ENCODE data around the gene NTN3. TPM values are rescaled to one million over a fixed set of nuclear protein-coding genes. Genes with fewer than 3 reads are reported as not detected.

The NTN3 gene
- total RNA-seq, 1 donor from 2014 or later: not detected

- no peak for DNase-seq (ENCODE audit: low spot score)
Observed at GRCh38 chr16:2495041-2495440, 23.9 kb downstream of the NTN3 start.

GRCh38 chr16:2496223-2497115, 25.4 kb downstream of the NTN3 start:
- no peak for DNase-seq (ENCODE audit: low spot score)

- no peak for DNase-seq (ENCODE audit: low spot score)
Observed at GRCh38 chr16:2497116-2497630, 26.1 kb downstream of the NTN3 start.

GRCh38 chr16:2497695-2498484, 26.8 kb downstream of the NTN3 start:
- no peak for DNase-seq (ENCODE audit: low spot score)

- no peak for DNase-seq (ENCODE audit: low spot score)
Observed at GRCh38 chr16:2498531-2499253, 27.6 kb downstream of the NTN3 start.

GRCh38 chr16:2499454-2499853, 28.4 kb downstream of the NTN3 start:
- DNase-seq (ENCODE audit: low spot score): no peak

GRCh38 chr16:2499890-2500429, 28.9 kb downstream of the NTN3 start:
- DNase-seq (ENCODE audit: low spot score): no peak

- no peak for DNase-seq (ENCODE audit: low spot score)
Observed at GRCh38 chr16:2500430-2500917, 29.4 kb downstream of the NTN3 start.

- peak; percentile 94 for DNase-seq (ENCODE audit: low spot score)
Observed at GRCh38 chr16:2500918-2501750, 30.0 kb downstream of the NTN3 start.

GRCh38 chr16:2501946-2502895, 31.1 kb downstream of the NTN3 start:
- DNase-seq (ENCODE audit: low spot score): no peak

GRCh38 chr16:2505695-2506094, 34.6 kb downstream of the NTN3 start:
- no peak for DNase-seq (ENCODE audit: low spot score)

GRCh38 chr16:2507052-2507659, 36.1 kb downstream of the NTN3 start:
- DNase-seq (ENCODE audit: low spot score): no peak

- DNase-seq (ENCODE audit: low spot score): no peak
Observed at GRCh38 chr16:2507665-2508064, 36.6 kb downstream of the NTN3 start.

GRCh38 chr16:2508722-2509400, 37.8 kb downstream of the NTN3 start:
- no peak for DNase-seq (ENCODE audit: low spot score)

GRCh38 chr16:2511128-2511800, 40.2 kb downstream of the NTN3 start:
- DNase-seq (ENCODE audit: low spot score): no peak

GRCh38 chr16:2511996-2512734, 41.1 kb downstream of the NTN3 start:
- no peak for DNase-seq (ENCODE audit: low spot score)
